SU-DHL-6 (cell line): Measurements from ENCODE around the gene CFB.

Experiments
- CTCF ChIP-seq: fragments of 200-600 bp; sonication (generic); IDR thresholded peaks from one replicate; pipeline ENCODE4 v1.5.1; 2017; ENCODE audit warnings: antibody characterized with exemption, mild to moderate bottlenecking, low read length, moderate library complexity; ENCODE audit not compliant: insufficient read depth, poor library complexity, severe bottlenecking
- EZH2phosphoT487 ChIP-seq: fragments of 200-600 bp; sonication (generic), shearing (Covaris generic); conservative IDR thresholded peaks from 2 replicates; pipeline ENCODE4 v1.6.1; 2018; ENCODE audit warnings: mild to moderate bottlenecking, antibody characterized with exemption, low read length, moderate library complexity, mixed read lengths

GRCh38 chr6:31979238-31979898 lies 33.5 kb downstream of the CFB start:
- TF ChIP-seq CTCF (no peak), EZH2phosphoT487 (no peak)
